Lower leg skin (tissue), 3 donors: Measurements from ENCODE around the gene KIF13A.

ENCODE experiments used
- CTCF ChIP-seq, 3 donors: fragments of 450-650 bp; IDR thresholded peaks; one replicate each; pipeline ENCODE4 v1.5.1; 2016; ENCODE audit warnings: antibody characterized with exemption in 3 of 3, mild to moderate bottlenecking in 3 of 3, moderate library complexity in 2 of 3
- POLR2A ChIP-seq, 2 donors: fragments of 450-650 bp; IDR thresholded peaks; one replicate each; pipeline ENCODE4 v1.6.1; 2016 to 2017; ENCODE audit warnings: antibody characterized with exemption in 2 of 2, mild to moderate bottlenecking in 1 of 2, moderate library complexity in 1 of 2

- TF ChIP-seq CTCF (IDR thresholded peaks at IDR 0.05) (no peak), POLR2A (IDR thresholded peaks at IDR 0.05) (no peak)
Observed at GRCh38 chr6:17971128-17972073, 16.0 kb downstream of the KIF13A start.
